OCI-LY3 (cell line): Measurements from ENCODE around the gene CLSTN1.
"Not testable (repeated sequence)": the region's sequence is repeated elsewhere in the genome, so short reads cannot be mapped to it uniquely, and the experiment has no call there.

Experiments
- H2AFZ ChIP-seq: fragments of 200-600, 300-600 bp; shearing (Covaris generic); 2 replicates; pipeline ENCODE4 v1.6.0; 2014; ENCODE audit warnings: antibody characterized with exemption, low read depth, low read length
- H3K27ac ChIP-seq: fragments of 200-600, 300-600 bp; sonication (generic); 2 replicates; pipeline ENCODE4 v1.5.1; 2014; ENCODE audit warnings: mild to moderate bottlenecking, low read length, moderate library complexity, mixed read lengths
- H3K27me3 ChIP-seq: fragments of 200-600, 300-600 bp; sonication (generic); 2 replicates; pipeline ENCODE4 v1.6.1; 2014; ENCODE audit warnings: low read depth, low read length, mixed read lengths
- H3K36me3 ChIP-seq: fragments of 200-600, 300-600 bp; sonication (generic); replicated peaks from 2 replicates; pipeline ENCODE3; 2014; ENCODE audit warnings: low read depth, low read length, mixed read lengths
- H3K4me1 ChIP-seq: fragments of 300-600, 200-600 bp; sonication (generic); 2 replicates; pipeline ENCODE4 v1.6.1; 2014; ENCODE audit warnings: low read length, mixed read lengths
- H3K4me2 ChIP-seq: fragments of 200-600, 300-600 bp; sonication (generic); 2 replicates; pipeline ENCODE4 v1.6.1; 2014; ENCODE audit warnings: low read length, mixed read lengths
- H3K4me3 ChIP-seq: fragments of 300-600, 200-600 bp; sonication (generic); 2 replicates; pipeline ENCODE4 v1.5.1; 2014; ENCODE audit warnings: antibody characterized with exemption, mild to moderate bottlenecking, low read length, moderate library complexity
- H3K79me2 ChIP-seq: fragments of 300-600, 200-600 bp; shearing (Covaris generic); 2 replicates; pipeline ENCODE4 v1.6.1; 2014; ENCODE audit warnings: mild to moderate bottlenecking, low read length, mixed read lengths
- H3K9ac ChIP-seq: fragments of 300-600, 200-600 bp; shearing (Covaris generic); 2 replicates; pipeline ENCODE4 v1.6.0; 2014; ENCODE audit warnings: mild to moderate bottlenecking, low read length, moderate library complexity
- H3K9me3 ChIP-seq: fragments of 200-600, 300-600 bp; shearing (Covaris generic); 2 replicates; pipeline ENCODE4 v1.6.1; 2014; ENCODE audit warnings: low read length, mixed read lengths; ENCODE audit not compliant: insufficient read depth
- H4K20me1 ChIP-seq: fragments of 200-600, 300-600 bp; sonication (generic); 2 replicates; pipeline ENCODE4 v1.6.1; 2016; ENCODE audit warnings: low read length, mixed read lengths; ENCODE audit not compliant: insufficient read depth
- EZH2phosphoT487 ChIP-seq: fragments of 200-600 bp; shearing (Covaris generic); IDR thresholded peaks from 2 replicates; pipeline ENCODE4 v1.6.1; 2018; ENCODE audit warnings: antibody characterized with exemption, mixed run types, low read depth
- TF ChIP-seq, protein P1 (sequence below): fragments of 200-600, 300-600 bp; sonication (generic); IDR thresholded peaks from 2 replicates; pipeline ENCODE4 v1.5.1; 2014; ENCODE audit warnings: antibody characterized with exemption, low read length, low read depth

Gene CLSTN1

DNA sequence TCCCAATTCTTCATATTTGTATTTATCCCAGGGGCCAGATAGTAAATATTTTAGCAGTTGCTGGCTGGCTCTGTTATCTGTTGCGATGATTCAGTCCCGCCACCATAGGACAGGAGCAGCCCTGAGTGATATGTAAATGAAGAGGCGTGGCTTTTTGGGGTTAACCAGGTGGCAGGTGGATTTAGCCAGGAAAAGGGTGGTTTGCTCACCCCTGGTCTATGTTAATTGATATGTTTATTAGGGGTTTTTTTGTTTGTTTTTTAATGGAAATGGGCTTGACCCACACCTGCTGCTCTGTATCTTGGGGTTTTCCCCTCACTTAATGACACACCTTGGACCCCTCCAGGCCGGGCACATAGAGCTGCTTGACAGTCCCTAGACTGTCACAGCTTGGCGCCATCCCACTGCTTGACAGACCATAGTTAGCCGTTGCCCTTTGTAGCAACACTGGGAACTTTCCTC is 109.5 kb downstream of the CLSTN1 start:
- Histone ChIP-seq H3K36me3 (peaks cover 40% of the 10 kb centered on the region), H3K4me3 (no peak overlapping the region), H3K79me2 (peaks cover 40% of the 10 kb centered on the region), H3K27ac (no peak overlapping the region), H3K27me3 (no peaks in the 10 kb centered on the region), H3K4me1 (peaks cover 26% of the 10 kb centered on the region), H4K20me1 (0 out of 2 replicates have a peak, but pooled peaks cover 6% of the 10 kb centered on the region), H3K9ac (no peak overlapping the region), H3K9me3 (no peaks in the 10 kb centered on the region), H3K4me2 (no peak overlapping the region), H2AFZ (no peak overlapping the region)
- no peak for TF ChIP-seq EZH2phosphoT487
- TF ChIP-seq, protein P1, sequence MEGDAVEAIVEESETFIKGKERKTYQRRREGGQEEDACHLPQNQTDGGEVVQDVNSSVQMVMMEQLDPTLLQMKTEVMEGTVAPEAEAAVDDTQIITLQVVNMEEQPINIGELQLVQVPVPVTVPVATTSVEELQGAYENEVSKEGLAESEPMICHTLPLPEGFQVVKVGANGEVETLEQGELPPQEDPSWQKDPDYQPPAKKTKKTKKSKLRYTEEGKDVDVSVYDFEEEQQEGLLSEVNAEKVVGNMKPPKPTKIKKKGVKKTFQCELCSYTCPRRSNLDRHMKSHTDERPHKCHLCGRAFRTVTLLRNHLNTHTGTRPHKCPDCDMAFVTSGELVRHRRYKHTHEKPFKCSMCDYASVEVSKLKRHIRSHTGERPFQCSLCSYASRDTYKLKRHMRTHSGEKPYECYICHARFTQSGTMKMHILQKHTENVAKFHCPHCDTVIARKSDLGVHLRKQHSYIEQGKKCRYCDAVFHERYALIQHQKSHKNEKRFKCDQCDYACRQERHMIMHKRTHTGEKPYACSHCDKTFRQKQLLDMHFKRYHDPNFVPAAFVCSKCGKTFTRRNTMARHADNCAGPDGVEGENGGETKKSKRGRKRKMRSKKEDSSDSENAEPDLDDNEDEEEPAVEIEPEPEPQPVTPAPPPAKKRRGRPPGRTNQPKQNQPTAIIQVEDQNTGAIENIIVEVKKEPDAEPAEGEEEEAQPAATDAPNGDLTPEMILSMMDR: no peak

DNA sequence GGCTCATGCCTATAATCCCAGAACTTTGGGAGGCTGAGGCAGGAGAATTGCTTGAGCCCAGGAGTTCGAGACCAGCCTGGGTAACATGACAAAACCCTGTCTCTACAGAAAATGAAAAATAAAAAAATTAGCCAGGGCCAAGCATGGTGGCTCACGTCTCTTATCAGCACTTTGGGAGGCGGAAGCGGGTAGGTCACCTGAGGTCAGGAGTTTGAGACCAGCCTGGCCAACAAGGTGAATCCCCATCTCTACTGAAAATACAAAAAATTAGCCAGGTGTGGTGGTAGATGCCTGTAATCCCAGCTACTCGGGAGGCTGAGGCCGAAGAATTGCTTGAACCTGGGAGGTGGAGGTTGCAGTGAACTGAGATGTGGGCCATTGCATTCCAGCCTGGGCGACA is 111.0 kb downstream of the CLSTN1 start:
- H3K9me3 ChIP-seq, H2AFZ ChIP-seq, H3K27me3 ChIP-seq, H3K9ac ChIP-seq, H3K4me3 ChIP-seq, H4K20me1 ChIP-seq, H3K27ac ChIP-seq, H3K4me2 ChIP-seq: not testable (repeated sequence)
- Histone ChIP-seq H3K79me2 (peaks cover 53% of the 10 kb centered on the region), H3K4me1 (peaks cover 24% of the 10 kb centered on the region), H3K36me3 (peaks cover 31% of the 10 kb centered on the region)

DNA sequence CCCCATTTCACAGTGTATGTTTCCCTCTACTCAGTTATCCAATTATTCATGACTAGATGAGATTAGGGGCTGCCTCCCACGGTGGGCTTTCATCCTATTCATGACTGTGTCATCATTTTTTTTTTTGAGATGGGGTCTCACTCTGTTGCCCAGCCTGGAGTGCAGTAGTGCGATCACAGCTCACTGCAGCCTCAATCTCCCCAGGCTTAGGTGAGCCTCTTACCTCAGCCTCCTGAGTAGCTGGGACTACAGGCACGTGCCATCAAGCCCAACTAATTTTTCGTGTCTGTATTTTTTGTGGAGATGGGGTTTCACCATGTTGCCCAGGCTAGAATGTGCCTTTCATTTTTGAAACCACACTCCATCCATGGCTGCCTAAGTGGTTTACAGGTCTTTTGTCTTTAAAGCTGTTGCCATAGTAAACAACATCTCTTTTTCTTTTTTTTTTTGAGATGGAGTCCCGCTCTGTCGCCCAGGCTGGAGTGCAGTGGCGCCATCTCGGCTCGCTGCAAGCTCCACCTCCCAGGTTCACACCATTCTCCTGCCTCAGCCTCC is 112.2 kb downstream of the CLSTN1 start:
- no peak overlapping the region for H3K4me3 ChIP-seq
- no peak overlapping the region for H2AFZ ChIP-seq
- H3K36me3 ChIP-seq: peaks cover 23% of the 10 kb centered on the region
- H3K27me3 ChIP-seq: no peaks in the 10 kb centered on the region
- H3K9me3 ChIP-seq: no peaks in the 10 kb centered on the region
- peaks cover 60% of the 10 kb centered on the region for H3K79me2 ChIP-seq
- peaks cover 11% of the 10 kb centered on the region for H3K4me1 ChIP-seq
- no peak overlapping the region for H3K9ac ChIP-seq
- H4K20me1 ChIP-seq: peaks cover 7% of the 10 kb centered on the region; the same call in 1 of the 2 replicates
- no peak overlapping the region for H3K4me2 ChIP-seq
- H3K27ac ChIP-seq: no peak overlapping the region
- TF ChIP-seq, protein P1: no peak

DNA sequence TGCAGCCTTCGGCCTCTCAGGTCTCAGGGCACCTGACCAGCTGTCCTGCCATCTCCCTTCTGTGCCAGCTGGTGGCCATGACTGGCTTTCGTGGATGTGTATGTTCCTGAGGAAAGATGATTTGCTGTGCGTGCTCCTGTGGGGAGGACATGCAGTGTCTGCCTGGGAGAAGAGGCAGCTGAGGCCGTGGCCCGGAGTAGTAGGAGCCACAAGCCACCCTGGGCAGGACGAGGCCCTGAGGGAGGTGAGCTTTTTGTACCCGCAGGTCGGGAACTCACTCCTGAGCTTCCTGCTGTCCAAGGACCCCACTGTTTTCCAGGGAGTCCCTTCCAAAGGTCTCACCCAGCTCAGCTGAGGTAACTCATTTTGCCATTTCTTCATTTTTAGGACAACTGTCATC is 113.7 kb downstream of the CLSTN1 start:
- Histone ChIP-seq H3K79me2 (peaks cover 70% of the 10 kb centered on the region), H4K20me1 (peaks cover 13% of the 10 kb centered on the region; the same call in 1 of the 2 replicates), H3K27ac (no peak overlapping the region), H3K9me3 (no peaks in the 10 kb centered on the region), H3K4me2 (no peak overlapping the region), H3K36me3 (peaks cover 13% of the 10 kb centered on the region), H3K27me3 (no peaks in the 10 kb centered on the region), H3K4me3 (no peak overlapping the region), H2AFZ (no peak overlapping the region), H3K9ac (no peak overlapping the region), H3K4me1 (peaks cover 4% of the 10 kb centered on the region)
- TF ChIP-seq, protein P1: no peak
- TF ChIP-seq EZH2phosphoT487: no peak
